GM12878 (cell line): ENCODE data around the gene ZNF528. TPM values are rescaled to one million over a fixed set of nuclear protein-coding genes. Genes with fewer than 3 reads are reported as not detected.

Source experiments
- ATAC-seq: fragments of 200-7000 bp; cut with Tn5 transposase; 3 replicates; pipeline ENCODE4 v1.9.1; 2020; ENCODE audit warnings: mild to moderate bottlenecking, moderate library complexity
- BruUV-seq: library from RNA; stranded (reverse); fragments of 400-500 nt; replicated peaks from 2 replicates; lab custom pipeline; 2021; lab: Mats Ljungman, UMichigan
- CTCF ChIA-PET: fragments of 300-600 bp; sonication (Branson Sonifier 250); formaldehyde crosslinking; extraction: SDS; loops from one replicate; lab custom pipeline; 2021; ENCODE audit warnings: inconsistent platforms; lab: Yijun Ruan, JAX
- POLR2A ChIA-PET: fragments of 350-600 bp; formaldehyde crosslinking; extraction: SDS; loops from one replicate; lab custom pipeline; 2021; ENCODE audit warnings: inconsistent platforms; lab: Charles Lee
- RAD21 ChIA-PET: fragments of 300-600 bp; sonication (Branson Sonifier 250); formaldehyde crosslinking; loops from one replicate; lab custom pipeline; 2023; ENCODE audit warnings: antibody characterized with exemption; ENCODE audit not compliant: unreplicated experiment; lab: Charles Lee
- SMC1A ChIA-PET: fragments of 300-600 bp; sonication (Branson Sonifier 250); formaldehyde crosslinking; loops from one replicate; lab custom pipeline; 2023; ENCODE audit not compliant: unreplicated experiment, uncharacterized antibody; lab: Charles Lee
- DNase-seq: peaks from one replicate; pipeline ENCODE4 v3.0.0-alpha.2; 2011; ENCODE audit warnings: low read depth, low spot score
- FAIRE-seq: peaks from 3 replicates; lab custom pipeline; 2011; peaks lifted over from hg19 to GRCh38; lab: Jason Lieb, UNC
- H2AFZ ChIP-seq: 2 replicates; pipeline ENCODE4 v1.6.0; 2011; ENCODE audit warnings: low read depth, low read length, control low read depth; ENCODE audit not compliant: control insufficient read depth
- H3K27ac ChIP-seq: 2 replicates; pipeline ENCODE4 v1.5.1; 2011; ENCODE audit warnings: control low read depth; ENCODE audit not compliant: control insufficient read depth, insufficient read depth
- H3K27me3 ChIP-seq, 2 experiments: replicated peaks in 1 of 2; 2 replicates each; pipeline versions ENCODE4 v1.6.0 to v1.6.1; 2011; ENCODE audit warnings: low read length in 1 of 2; ENCODE audit not compliant: control insufficient read depth in 2 of 2, insufficient read depth in 2 of 2
- H3K36me3 ChIP-seq, 2 experiments: 2 replicates each; pipeline ENCODE4 v1.5.1; 2011; ENCODE audit warnings: low read length in 1 of 2; ENCODE audit not compliant: control insufficient read depth in 2 of 2, insufficient read depth in 2 of 2
- H3K4me1 ChIP-seq: 2 replicates; pipeline ENCODE4 v1.6.1; 2011; ENCODE audit warnings: mild to moderate bottlenecking, low read length, moderate library complexity, mixed read lengths; ENCODE audit not compliant: control insufficient read depth, insufficient read depth
- H3K4me2 ChIP-seq: 2 replicates; pipeline ENCODE4 v1.6.0; 2011; ENCODE audit warnings: control low read depth; ENCODE audit not compliant: control insufficient read depth, insufficient read depth
- H3K4me3 ChIP-seq: fragments of 200-600 bp; sonication (generic); 2 replicates; pipeline ENCODE4 v1.5.1; 2016
- H3K79me2 ChIP-seq: 2 replicates; pipeline ENCODE4 v1.6.0; 2011; ENCODE audit warnings: low read length; ENCODE audit not compliant: control insufficient read depth, insufficient read depth
- H3K9ac ChIP-seq: 2 replicates; pipeline ENCODE4 v1.8.0; 2011; ENCODE audit warnings: low read length, control low read depth, mixed read lengths; ENCODE audit not compliant: control insufficient read depth, insufficient read depth
- H3K9me3 ChIP-seq: replicated peaks from 3 replicates; pipeline ENCODE4 v1.5.1; 2011; ENCODE audit warnings: mild to moderate bottlenecking, low read length; ENCODE audit not compliant: control insufficient read depth, insufficient read depth
- H4K20me1 ChIP-seq: 2 replicates; pipeline ENCODE4 v1.6.0; 2011; ENCODE audit not compliant: control insufficient read depth, insufficient read depth
- CBX5 ChIP-seq: sonication (generic); IDR thresholded peaks from 2 replicates; pipeline ENCODE4 v1.6.1; 2016; ENCODE audit warnings: low read depth, moderate library complexity, mild to moderate bottlenecking, inconsistent platforms
- HCFC1 ChIP-seq: fragments of 150-350 bp; IDR thresholded peaks from 2 replicates; pipeline ENCODE4 v1.6.1; 2014; ENCODE audit warnings: low read length
- WGBS: methylation state at CpG from one replicate; pipeline ENCODE4 v1.1.6; 2016; ENCODE audit warnings: low lambda C conversion rate; ENCODE audit not compliant: insufficient replicate concordance, insufficient coverage; ENCODE audit errors: missing lambda C conversion rate; 5-methylcytosine and 5-hydroxymethylcytosine counted together
- in situ Hi-C: fragments of 300-500 bp; cut with MboI; formaldehyde crosslinking; loops from 9 replicates; pipeline ENCODE4 v1.14.3; 2018; ENCODE audit warnings: mixed read lengths
- intact Hi-C: fragments of 100-400 bp; cut with micrococcal nuclease; formaldehyde crosslinking; loops from one replicate; pipeline ENCODE4 v1.14.2; 2022; ENCODE audit not compliant: unreplicated experiment
- polyA plus RNA-seq, 11 experiments: library from polyadenylated mRNA; depleted of rRNA in 4 of 11; unstranded in 6 of 11; stranded (reverse) in 5 of 11; fragments of >200 nt; fragmentation: Nextera tagmentation in 4 of 11; fragmentation: Illumina TruSeq in 1 of 11; extraction: Ambion mirVana in 4 of 11; extraction: Trizol in 1 of 11; gene quantifications; 1 replicate in 1 of 11; 2 replicates in 10 of 11; pipeline versions ENCODE4 v1.2.1 to v1.2.3, GENCODE V29; 2011 to 2016; ENCODE audit warnings: inconsistent platforms in 2 of 11, missing spikeins in 2 of 11, low read depth in 1 of 11
- total RNA-seq, 4 experiments: library from RNA; depleted of rRNA in 3 of 4; stranded (reverse); fragments of >200 nt in 3 of 4; fragmentation: Illumina TruSeq in 1 of 4; extraction: Trizol in 1 of 4; gene quantifications; 2 replicates each; pipeline versions ENCODE4 v1.2.1 to v1.2.3, GENCODE V29; 2013 to 2021
- TF ChIP-seq, protein P1 (sequence below): fragments of 450-650 bp; formaldehyde crosslinking; IDR thresholded peaks from 2 replicates; pipeline ENCODE4 v1.4.0; 2020; ENCODE audit warnings: mild to moderate bottlenecking, moderate library complexity
- TF ChIP-seq, protein P2 (sequence below): fragments of 450-650 bp; IDR thresholded peaks from 2 replicates; pipeline ENCODE4 v1.6.1; 2016; ENCODE audit warnings: mild to moderate bottlenecking

ZNF528 gene
- total and polyA plus RNA-seq, 10 of the 15 experiments (the other 5 are each of a cell fraction or from before 2014, with no cell fraction given), result 1.7 to 11.9 (median 6.6) TPM

- TF ChIP-seq, protein P1, sequence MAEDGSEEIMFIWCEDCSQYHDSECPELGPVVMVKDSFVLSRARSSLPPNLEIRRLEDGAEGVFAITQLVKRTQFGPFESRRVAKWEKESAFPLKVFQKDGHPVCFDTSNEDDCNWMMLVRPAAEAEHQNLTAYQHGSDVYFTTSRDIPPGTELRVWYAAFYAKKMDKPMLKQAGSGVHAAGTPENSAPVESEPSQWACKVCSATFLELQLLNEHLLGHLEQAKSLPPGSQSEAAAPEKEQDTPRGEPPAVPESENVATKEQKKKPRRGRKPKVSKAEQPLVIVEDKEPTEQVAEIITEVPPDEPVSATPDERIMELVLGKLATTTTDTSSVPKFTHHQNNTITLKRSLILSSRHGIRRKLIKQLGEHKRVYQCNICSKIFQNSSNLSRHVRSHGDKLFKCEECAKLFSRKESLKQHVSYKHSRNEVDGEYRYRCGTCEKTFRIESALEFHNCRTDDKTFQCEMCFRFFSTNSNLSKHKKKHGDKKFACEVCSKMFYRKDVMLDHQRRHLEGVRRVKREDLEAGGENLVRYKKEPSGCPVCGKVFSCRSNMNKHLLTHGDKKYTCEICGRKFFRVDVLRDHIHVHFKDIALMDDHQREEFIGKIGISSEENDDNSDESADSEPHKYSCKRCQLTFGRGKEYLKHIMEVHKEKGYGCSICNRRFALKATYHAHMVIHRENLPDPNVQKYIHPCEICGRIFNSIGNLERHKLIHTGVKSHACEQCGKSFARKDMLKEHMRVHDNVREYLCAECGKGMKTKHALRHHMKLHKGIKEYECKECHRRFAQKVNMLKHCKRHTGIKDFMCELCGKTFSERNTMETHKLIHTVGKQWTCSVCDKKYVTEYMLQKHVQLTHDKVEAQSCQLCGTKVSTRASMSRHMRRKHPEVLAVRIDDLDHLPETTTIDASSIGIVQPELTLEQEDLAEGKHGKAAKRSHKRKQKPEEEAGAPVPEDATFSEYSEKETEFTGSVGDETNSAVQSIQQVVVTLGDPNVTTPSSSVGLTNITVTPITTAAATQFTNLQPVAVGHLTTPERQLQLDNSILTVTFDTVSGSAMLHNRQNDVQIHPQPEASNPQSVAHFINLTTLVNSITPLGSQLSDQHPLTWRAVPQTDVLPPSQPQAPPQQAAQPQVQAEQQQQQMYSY (CRISPR knock-in tag), result no peak
Observed at GRCh38 chr19:52369559-52370340, 27.9 kb upstream of the ZNF528 start, which contains the start of gene ZNF880 (continued).

DNA sequence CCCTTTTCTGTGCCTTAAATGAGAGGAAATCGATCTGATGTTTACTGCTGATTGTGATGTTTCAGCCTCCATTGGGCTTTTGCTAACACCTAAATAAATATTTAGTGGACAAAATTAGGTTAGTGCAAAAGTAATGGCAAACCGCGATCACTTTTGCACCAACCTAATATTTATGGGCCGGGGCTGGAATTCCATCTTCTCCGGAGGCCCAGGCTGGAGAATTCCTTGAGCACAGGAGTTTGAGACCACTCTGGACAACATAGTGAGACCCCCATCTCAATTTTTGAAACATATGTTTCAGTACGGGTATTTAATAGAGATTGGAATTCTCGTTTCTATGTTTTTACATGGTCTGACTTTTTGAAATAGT, 27.3 kb upstream of the ZNF528 start:
- intact Hi-C loops, result no loop called here
- ChIA-PET CTCF (no interaction called here), POLR2A (no interaction called here), SMC1A (no interaction called here), RAD21 (no interaction called here)
- Histone ChIP-seq H3K79me2 (no peaks in the 10 kb centered on the region; the same call in 1 of the 2 replicates), H3K4me3 (peak overlapping the region; percentile 73), H3K27ac (peak overlapping the region; percentile 97), H3K4me1 (no peaks in the 10 kb centered on the region), H3K4me2 (peak overlapping the region; percentile 69), H3K36me3 (0 out of 4 replicates have a peak, but pooled peaks cover 0 to 3% of the 10 kb centered on the region in 2 experiments), H4K20me1 (no peaks in the 10 kb centered on the region), H3K27me3 (no peaks in the 10 kb centered on the region), H3K9me3 (peaks cover 23% of the 10 kb centered on the region), H3K9ac (peak overlapping the region; percentile 89), H2AFZ (peak overlapping the region; percentile 91; the same call in 1 of the 2 replicates)
- FAIRE-seq (no peak), DNase-seq (no peak), ATAC-seq (no peak)
- 71% methylated on average over 7 of the region's 7 CpGs for WGBS
- in situ Hi-C loops, result no loop called here
- TF ChIP-seq HCFC1 (no peak), CBX5 (0 out of 2 replicates have a peak, but pooled peaks have one; percentile 7)
- TF ChIP-seq, protein P2, sequence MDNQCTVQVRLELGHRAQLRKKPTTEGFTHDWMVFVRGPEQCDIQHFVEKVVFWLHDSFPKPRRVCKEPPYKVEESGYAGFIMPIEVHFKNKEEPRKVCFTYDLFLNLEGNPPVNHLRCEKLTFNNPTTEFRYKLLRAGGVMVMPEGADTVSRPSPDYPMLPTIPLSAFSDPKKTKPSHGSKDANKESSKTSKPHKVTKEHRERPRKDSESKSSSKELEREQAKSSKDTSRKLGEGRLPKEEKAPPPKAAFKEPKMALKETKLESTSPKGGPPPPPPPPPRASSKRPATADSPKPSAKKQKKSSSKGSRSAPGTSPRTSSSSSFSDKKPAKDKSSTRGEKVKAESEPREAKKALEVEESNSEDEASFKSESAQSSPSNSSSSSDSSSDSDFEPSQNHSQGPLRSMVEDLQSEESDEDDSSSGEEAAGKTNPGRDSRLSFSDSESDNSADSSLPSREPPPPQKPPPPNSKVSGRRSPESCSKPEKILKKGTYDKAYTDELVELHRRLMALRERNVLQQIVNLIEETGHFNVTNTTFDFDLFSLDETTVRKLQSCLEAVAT, result peak; percentile 91
- BruUV-seq, result no TSS peak
